Superior temporal gyrus (tissue), 1 donor: ENCODE data around the gene DGKB.
A peak's percentile ranks its signal among the peaks of the same experiment; 100 is the strongest.

Experiments
- DNase-seq: peaks from one replicate; pipeline ENCODE4 v3.0.0-alpha.2; 2016; ENCODE audit errors: extremely low spot score

DGKB gene

GRCh38 chr7:14859267-14859666, 43.3 kb downstream of the DGKB start:
- DNase-seq = no peak

GRCh38 chr7:14858866-14859265, 43.7 kb downstream of the DGKB start:
- no peak for DNase-seq

GRCh38 chr7:14858410-14858809, 44.1 kb downstream of the DGKB start:
- DNase-seq = no peak

GRCh38 chr7:14855033-14855794, 47.3 kb downstream of the DGKB start:
- no peak for DNase-seq

GRCh38 chr7:14854471-14854870, 48.1 kb downstream of the DGKB start:
- DNase-seq = no peak

GRCh38 chr7:14851610-14852009, 50.9 kb downstream of the DGKB start:
- DNase-seq = no peak

- no peak for DNase-seq
Measured at GRCh38 chr7:14850039-14850438, 52.5 kb downstream of the DGKB start.

GRCh38 chr7:14846405-14846804, 56.1 kb downstream of the DGKB start:
- DNase-seq = no peak

- DNase-seq = no peak
Measured at GRCh38 chr7:14843755-14844154, 58.8 kb downstream of the DGKB start.

- no peak for DNase-seq
Measured at GRCh38 chr7:14842523-14842922, 60.0 kb downstream of the DGKB start.

- DNase-seq = no peak
Measured at GRCh38 chr7:14841869-14842268, 60.7 kb downstream of the DGKB start.

GRCh38 chr7:14841086-14841485, 61.5 kb downstream of the DGKB start:
- no peak for DNase-seq

- no peak for DNase-seq
Measured at GRCh38 chr7:14839307-14839706, 63.2 kb downstream of the DGKB start.

- no peak for DNase-seq
Measured at GRCh38 chr7:14837216-14837615, 65.3 kb downstream of the DGKB start.

- peak; percentile 60 for DNase-seq
Measured at GRCh38 chr7:14836571-14837189, 65.9 kb downstream of the DGKB start.

GRCh38 chr7:14836006-14836405, 66.5 kb downstream of the DGKB start:
- DNase-seq = no peak

- no peak for DNase-seq
Measured at GRCh38 chr7:14835384-14835783, 67.2 kb downstream of the DGKB start.

- DNase-seq = no peak
Measured at GRCh38 chr7:14834883-14835282, 67.7 kb downstream of the DGKB start.

GRCh38 chr7:14834456-14834855, 68.1 kb downstream of the DGKB start:
- DNase-seq = no peak

GRCh38 chr7:14833707-14834106, 68.8 kb downstream of the DGKB start:
- DNase-seq = no peak

GRCh38 chr7:14828053-14828452, 74.5 kb downstream of the DGKB start:
- no peak for DNase-seq

- DNase-seq = no peak
Measured at GRCh38 chr7:14826426-14826825, 76.1 kb downstream of the DGKB start.

- DNase-seq = no peak
Measured at GRCh38 chr7:14825912-14826311, 76.6 kb downstream of the DGKB start.

- DNase-seq = no peak
Measured at GRCh38 chr7:14822481-14822854, 80.1 kb downstream of the DGKB start.
